SK-N-SH treated with all-trans-retinoic acid at 6 μM for 48 hours (cell line): ENCODE results near the gene ABI3BP.

Experiments
- ATAC-seq: fragments of 200-7000 bp; cut with Tn5 transposase; 3 replicates; pipeline ENCODE4 v1.9.1; 2020; ENCODE audit warnings: mild to moderate bottlenecking, moderate library complexity
- ARNTL ChIP-seq: fragments of 450-650 bp; formaldehyde crosslinking; IDR thresholded peaks from 2 replicates; pipeline ENCODE4 v1.5.0; 2020; ENCODE audit warnings: low read depth, mild to moderate bottlenecking, moderate library complexity, borderline replicate concordance
- BACH2 ChIP-seq: fragments of 250-450 bp; sonication (Bioruptor Pico); IDR thresholded peaks from 2 replicates; pipeline ENCODE4 v1.9.0; 2021; ENCODE audit warnings: mild to moderate bottlenecking, borderline replicate concordance
- CSDC2 ChIP-seq: fragments of 250-450 bp; sonication (Bioruptor Pico); IDR thresholded peaks from 2 replicates; pipeline ENCODE4 v1.5.0; 2020; ENCODE audit warnings: mild to moderate bottlenecking, moderate library complexity
- ESRRG ChIP-seq: fragments of 250-450 bp; sonication (Bioruptor Pico); IDR thresholded peaks from 2 replicates; pipeline ENCODE4 v1.6.1; 2021; ENCODE audit warnings: mild to moderate bottlenecking
- GLIS3 ChIP-seq: fragments of 250-450 bp; sonication (Bioruptor Pico); IDR thresholded peaks from 2 replicates; pipeline ENCODE4 v1.5.0; 2020; ENCODE audit warnings: mild to moderate bottlenecking, moderate library complexity
- ISL1 ChIP-seq: fragments of 250-450 bp; sonication (Bioruptor Pico); IDR thresholded peaks from 2 replicates; pipeline ENCODE4 v2.1.2; 2022; ENCODE audit warnings: mild to moderate bottlenecking, moderate library complexity
- OSR1 ChIP-seq: fragments of 250-450 bp; sonication (Bioruptor Pico); IDR thresholded peaks from 2 replicates; pipeline ENCODE4 v1.8.0; 2022; ENCODE audit warnings: moderate library complexity, mild to moderate bottlenecking, inconsistent platforms
- PPARA ChIP-seq: fragments of 250-450 bp; sonication (Bioruptor Pico); IDR thresholded peaks from 2 replicates; pipeline ENCODE4 v1.5.0; 2020; ENCODE audit warnings: mild to moderate bottlenecking, borderline replicate concordance
- SNAI2 ChIP-seq: fragments of 250-450 bp; sonication (Bioruptor Pico); IDR thresholded peaks from 2 replicates; pipeline ENCODE4 v1.5.0; 2020; ENCODE audit warnings: mild to moderate bottlenecking, moderate library complexity
- TOX ChIP-seq: fragments of 250-450 bp; sonication (Bioruptor Pico); IDR thresholded peaks from 2 replicates; pipeline ENCODE4 v1.8.0; 2021; ENCODE audit warnings: mild to moderate bottlenecking, moderate library complexity, borderline replicate concordance
- ZC3H10 ChIP-seq: fragments of 250-450 bp; sonication (Bioruptor Pico); IDR thresholded peaks from 2 replicates; pipeline ENCODE4 v1.5.1; 2021; ENCODE audit warnings: mild to moderate bottlenecking, moderate library complexity
- ZFP30 ChIP-seq: fragments of 450-650 bp; formaldehyde crosslinking; IDR thresholded peaks from 2 replicates; pipeline ENCODE4 v1.5.0; 2022; ENCODE audit warnings: mild to moderate bottlenecking, moderate library complexity
- ZNF565 ChIP-seq: fragments of 450-650 bp; formaldehyde crosslinking; conservative IDR thresholded peaks from 2 replicates; pipeline ENCODE4 v1.5.0; 2020; ENCODE audit warnings: low read depth, mild to moderate bottlenecking, moderate library complexity
- ZNF70 ChIP-seq: fragments of 450-650 bp; formaldehyde crosslinking; IDR thresholded peaks from 2 replicates; pipeline ENCODE4 v1.5.0; 2020; ENCODE audit warnings: mild to moderate bottlenecking, moderate library complexity
- ZNF8 ChIP-seq: fragments of 450-650 bp; formaldehyde crosslinking; IDR thresholded peaks from 2 replicates; pipeline ENCODE4 v1.5.0; 2020; ENCODE audit warnings: mild to moderate bottlenecking, moderate library complexity
- TF ChIP-seq, protein P1 (sequence below): fragments of 250-450 bp; sonication (Bioruptor Pico); IDR thresholded peaks from 2 replicates; pipeline ENCODE4 v1.5.1; 2020; ENCODE audit warnings: low read depth, mild to moderate bottlenecking, moderate library complexity
- TF ChIP-seq, protein P2 (sequence below): fragments of 250-450 bp; sonication (Bioruptor Pico); IDR thresholded peaks from 2 replicates; pipeline ENCODE4 v1.5.1; 2021; ENCODE audit warnings: mild to moderate bottlenecking, moderate library complexity
- TF ChIP-seq, protein P3 (sequence below): fragments of 250-450 bp; sonication (Bioruptor Pico); IDR thresholded peaks from 2 replicates; pipeline ENCODE4 v1.8.0; 2021; ENCODE audit warnings: low read depth, mild to moderate bottlenecking, moderate library complexity, borderline replicate concordance
- TF ChIP-seq, protein P4 (sequence below): fragments of 250-450 bp; sonication (Bioruptor Pico); IDR thresholded peaks from 2 replicates; pipeline ENCODE4 v1.8.0; 2020; ENCODE audit warnings: mild to moderate bottlenecking, moderate library complexity, borderline replicate concordance
- TF ChIP-seq, protein P5 (sequence below): fragments of 250-450 bp; sonication (Bioruptor Pico); IDR thresholded peaks from 2 replicates; pipeline ENCODE4 v1.5.0; 2020; ENCODE audit warnings: mild to moderate bottlenecking, moderate library complexity

The ABI3BP gene

DNA sequence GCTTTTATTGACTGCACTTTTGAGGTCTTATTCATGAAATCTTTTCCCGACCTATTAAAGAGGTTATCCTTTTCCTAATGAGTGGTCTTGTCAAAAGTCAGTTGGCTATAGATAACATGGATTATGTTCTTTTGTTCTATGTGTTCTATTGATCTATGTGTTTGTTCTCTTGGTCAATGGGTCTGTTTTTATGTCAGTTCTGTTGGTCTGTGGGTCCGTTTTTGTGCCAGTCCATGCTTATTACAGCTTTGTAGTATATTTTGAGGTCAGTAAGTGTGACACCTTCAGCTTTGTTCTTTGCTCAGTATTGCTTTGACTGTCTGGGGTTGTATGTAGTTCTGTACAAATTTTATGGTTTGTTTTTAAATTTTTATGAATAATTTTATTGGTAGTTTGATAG lies 276.2 kb downstream of the ABI3BP start (continued):
- TF ChIP-seq, protein P1, sequence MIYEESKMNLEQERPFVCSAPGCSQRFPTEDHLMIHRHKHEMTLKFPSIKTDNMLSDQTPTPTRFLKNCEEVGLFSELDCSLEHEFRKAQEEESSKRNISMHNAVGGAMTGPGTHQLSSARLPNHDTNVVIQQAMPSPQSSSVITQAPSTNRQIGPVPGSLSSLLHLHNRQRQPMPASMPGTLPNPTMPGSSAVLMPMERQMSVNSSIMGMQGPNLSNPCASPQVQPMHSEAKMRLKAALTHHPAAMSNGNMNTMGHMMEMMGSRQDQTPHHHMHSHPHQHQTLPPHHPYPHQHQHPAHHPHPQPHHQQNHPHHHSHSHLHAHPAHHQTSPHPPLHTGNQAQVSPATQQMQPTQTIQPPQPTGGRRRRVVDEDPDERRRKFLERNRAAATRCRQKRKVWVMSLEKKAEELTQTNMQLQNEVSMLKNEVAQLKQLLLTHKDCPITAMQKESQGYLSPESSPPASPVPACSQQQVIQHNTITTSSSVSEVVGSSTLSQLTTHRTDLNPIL: no peak

DNA sequence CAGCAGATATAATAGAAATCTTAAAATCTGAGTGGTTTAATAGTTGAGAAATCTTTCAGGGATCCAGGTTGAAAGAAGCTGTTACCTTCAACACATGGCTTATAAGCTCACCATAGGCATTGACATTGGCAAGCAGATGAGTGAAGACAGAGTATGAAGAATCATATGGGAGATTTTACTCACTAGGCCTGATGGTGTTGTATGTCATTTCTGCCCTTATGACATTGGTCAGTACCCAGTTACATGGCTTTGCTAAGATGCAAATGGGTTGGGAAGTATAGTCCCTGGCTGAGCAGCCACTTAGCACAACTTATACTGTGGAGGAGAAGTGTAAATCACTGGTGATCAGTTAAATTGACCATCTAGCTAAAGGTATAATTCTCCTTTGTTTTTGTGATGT lies 278.0 kb downstream of the ABI3BP start:
- TF ChIP-seq ESRRG (CRISPR knock-in tag): no peak
- TF ChIP-seq, protein P2, sequence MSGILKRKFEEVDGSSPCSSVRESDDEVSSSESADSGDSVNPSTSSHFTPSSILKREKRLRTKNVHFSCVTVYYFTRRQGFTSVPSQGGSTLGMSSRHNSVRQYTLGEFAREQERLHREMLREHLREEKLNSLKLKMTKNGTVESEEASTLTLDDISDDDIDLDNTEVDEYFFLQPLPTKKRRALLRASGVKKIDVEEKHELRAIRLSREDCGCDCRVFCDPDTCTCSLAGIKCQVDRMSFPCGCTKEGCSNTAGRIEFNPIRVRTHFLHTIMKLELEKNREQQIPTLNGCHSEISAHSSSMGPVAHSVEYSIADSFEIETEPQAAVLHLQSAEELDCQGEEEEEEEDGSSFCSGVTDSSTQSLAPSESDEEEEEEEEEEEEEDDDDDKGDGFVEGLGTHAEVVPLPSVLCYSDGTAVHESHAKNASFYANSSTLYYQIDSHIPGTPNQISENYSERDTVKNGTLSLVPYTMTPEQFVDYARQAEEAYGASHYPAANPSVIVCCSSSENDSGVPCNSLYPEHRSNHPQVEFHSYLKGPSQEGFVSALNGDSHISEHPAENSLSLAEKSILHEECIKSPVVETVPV: no peak
- TF ChIP-seq TOX (CRISPR knock-in tag): no peak
- TF ChIP-seq GLIS3: no peak
- TF ChIP-seq, protein P3, sequence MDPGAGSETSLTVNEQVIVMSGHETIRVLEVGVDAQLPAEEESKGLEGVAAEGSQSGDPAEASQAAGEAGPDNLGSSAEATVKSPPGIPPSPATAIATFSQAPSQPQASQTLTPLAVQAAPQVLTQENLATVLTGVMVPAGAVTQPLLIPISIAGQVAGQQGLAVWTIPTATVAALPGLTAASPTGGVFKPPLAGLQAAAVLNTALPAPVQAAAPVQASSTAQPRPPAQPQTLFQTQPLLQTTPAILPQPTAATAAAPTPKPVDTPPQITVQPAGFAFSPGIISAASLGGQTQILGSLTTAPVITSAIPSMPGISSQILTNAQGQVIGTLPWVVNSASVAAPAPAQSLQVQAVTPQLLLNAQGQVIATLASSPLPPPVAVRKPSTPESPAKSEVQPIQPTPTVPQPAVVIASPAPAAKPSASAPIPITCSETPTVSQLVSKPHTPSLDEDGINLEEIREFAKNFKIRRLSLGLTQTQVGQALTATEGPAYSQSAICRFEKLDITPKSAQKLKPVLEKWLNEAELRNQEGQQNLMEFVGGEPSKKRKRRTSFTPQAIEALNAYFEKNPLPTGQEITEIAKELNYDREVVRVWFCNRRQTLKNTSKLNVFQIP: no peak
- TF ChIP-seq, protein P4, sequence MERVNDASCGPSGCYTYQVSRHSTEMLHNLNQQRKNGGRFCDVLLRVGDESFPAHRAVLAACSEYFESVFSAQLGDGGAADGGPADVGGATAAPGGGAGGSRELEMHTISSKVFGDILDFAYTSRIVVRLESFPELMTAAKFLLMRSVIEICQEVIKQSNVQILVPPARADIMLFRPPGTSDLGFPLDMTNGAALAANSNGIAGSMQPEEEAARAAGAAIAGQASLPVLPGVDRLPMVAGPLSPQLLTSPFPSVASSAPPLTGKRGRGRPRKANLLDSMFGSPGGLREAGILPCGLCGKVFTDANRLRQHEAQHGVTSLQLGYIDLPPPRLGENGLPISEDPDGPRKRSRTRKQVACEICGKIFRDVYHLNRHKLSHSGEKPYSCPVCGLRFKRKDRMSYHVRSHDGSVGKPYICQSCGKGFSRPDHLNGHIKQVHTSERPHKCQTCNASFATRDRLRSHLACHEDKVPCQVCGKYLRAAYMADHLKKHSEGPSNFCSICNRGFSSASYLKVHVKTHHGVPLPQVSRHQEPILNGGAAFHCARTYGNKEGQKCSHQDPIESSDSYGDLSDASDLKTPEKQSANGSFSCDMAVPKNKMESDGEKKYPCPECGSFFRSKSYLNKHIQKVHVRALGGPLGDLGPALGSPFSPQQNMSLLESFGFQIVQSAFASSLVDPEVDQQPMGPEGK (CRISPR knock-in tag): no peak
- no peak for TF ChIP-seq ARNTL
- TF ChIP-seq PPARA (CRISPR knock-in tag): no peak
- TF ChIP-seq ZNF8 (CRISPR knock-in tag): no peak
- TF ChIP-seq SNAI2 (CRISPR knock-in tag): no peak
- no peak for TF ChIP-seq BACH2 (CRISPR knock-in tag)
- TF ChIP-seq, protein P5, sequence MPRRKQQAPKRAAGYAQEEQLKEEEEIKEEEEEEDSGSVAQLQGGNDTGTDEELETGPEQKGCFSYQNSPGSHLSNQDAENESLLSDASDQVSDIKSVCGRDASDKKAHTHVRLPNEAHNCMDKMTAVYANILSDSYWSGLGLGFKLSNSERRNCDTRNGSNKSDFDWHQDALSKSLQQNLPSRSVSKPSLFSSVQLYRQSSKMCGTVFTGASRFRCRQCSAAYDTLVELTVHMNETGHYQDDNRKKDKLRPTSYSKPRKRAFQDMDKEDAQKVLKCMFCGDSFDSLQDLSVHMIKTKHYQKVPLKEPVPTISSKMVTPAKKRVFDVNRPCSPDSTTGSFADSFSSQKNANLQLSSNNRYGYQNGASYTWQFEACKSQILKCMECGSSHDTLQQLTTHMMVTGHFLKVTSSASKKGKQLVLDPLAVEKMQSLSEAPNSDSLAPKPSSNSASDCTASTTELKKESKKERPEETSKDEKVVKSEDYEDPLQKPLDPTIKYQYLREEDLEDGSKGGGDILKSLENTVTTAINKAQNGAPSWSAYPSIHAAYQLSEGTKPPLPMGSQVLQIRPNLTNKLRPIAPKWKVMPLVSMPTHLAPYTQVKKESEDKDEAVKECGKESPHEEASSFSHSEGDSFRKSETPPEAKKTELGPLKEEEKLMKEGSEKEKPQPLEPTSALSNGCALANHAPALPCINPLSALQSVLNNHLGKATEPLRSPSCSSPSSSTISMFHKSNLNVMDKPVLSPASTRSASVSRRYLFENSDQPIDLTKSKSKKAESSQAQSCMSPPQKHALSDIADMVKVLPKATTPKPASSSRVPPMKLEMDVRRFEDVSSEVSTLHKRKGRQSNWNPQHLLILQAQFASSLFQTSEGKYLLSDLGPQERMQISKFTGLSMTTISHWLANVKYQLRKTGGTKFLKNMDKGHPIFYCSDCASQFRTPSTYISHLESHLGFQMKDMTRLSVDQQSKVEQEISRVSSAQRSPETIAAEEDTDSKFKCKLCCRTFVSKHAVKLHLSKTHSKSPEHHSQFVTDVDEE (CRISPR knock-in tag): no peak
- TF ChIP-seq ZC3H10: no peak
- TF ChIP-seq ZNF70 (CRISPR knock-in tag): no peak
- TF ChIP-seq ZNF565 (CRISPR knock-in tag): no peak
- no peak for TF ChIP-seq ZFP30
- TF ChIP-seq OSR1: no peak
- ATAC-seq: no peak

DNA sequence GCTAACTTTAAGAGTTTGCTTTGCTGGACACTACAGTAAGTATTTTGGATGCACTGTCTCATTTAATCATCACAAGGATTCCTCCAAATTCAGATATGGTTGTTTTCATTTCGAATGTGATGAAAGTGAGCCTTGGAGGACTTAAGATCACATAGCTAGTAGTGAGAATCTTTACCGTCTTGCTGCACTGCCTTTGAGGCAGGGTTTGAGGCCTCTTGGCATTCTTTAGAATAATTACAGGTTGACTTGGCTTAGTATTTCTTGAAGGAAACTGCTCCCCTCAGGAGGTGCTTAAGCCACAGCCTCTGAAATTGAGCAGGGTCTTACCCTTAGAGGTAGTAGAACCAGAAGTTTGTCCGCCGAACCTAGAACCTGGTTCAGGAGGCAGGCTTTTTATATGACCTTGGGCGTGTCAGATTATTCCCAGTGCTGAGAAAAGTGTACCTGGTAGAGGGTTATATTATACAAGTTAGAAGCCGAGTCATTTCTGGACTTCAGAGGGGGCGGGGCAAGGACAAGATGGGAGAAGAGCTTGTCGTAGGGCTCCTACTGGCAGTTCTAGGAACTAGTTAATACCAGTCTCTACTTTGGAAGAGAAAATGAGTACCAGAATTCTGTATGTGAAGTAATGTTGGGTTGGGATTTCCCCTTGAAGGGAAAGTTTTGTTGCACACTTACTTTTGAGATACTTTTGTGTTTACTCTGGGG lies 282.8 kb downstream of the ABI3BP start:
- ATAC-seq: peak; percentile 40

DNA sequence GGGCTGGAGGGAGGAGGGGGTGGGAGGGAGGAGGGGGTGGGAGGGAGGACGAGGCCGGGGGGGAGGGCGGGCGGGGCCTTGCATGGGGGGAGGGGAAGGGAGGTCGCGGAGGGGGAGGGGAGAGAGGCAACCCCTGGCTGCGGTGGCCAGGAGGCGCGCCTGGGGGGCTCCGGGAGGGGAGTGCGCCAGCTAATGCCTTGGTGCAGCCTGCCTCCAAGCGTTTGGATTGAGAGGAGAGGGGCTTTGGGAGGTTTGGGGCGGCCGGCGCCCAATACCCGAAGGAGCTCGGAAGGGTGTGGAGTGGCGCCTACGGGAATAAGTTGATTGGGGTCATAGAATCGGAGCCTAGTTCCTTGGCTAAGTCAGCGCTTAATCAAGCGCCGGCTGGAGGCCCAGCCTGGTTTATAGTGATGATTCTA lies 283.4 kb downstream of the ABI3BP start:
- peak; percentile 45 for ATAC-seq
- TF ChIP-seq ESRRG (CRISPR knock-in tag) (no peak), SNAI2 (CRISPR knock-in tag) (no peak), ZNF565 (CRISPR knock-in tag) (no peak), ISL1 (CRISPR knock-in tag) (no peak)

More for the DNA sequence above, 282.8 kb downstream of the ABI3BP start:
- TF ChIP-seq ZNF70 (CRISPR knock-in tag) (peak; percentile 63; the same call in 1 of the 2 replicates), CSDC2 (CRISPR knock-in tag) (no peak)
